ENCODE measurements around the gene NINL.
"Not testable (repeated sequence)": the region's sequence is repeated elsewhere in the genome, so short reads cannot be mapped to it uniquely, and the experiment has no call there.

NINL gene

GRCh38 chr20:25561771-25562170 is 23.6 kb downstream of the NINL start:
- in situ Hi-C loops (cut with MboI; ENCODE audit: low sequenced_read_pairs), result not testable (repeated sequence)

GRCh38 chr20:25553819-25554296 is 31.5 kb downstream of the NINL start:
- in situ Hi-C loops (cut with MboI; ENCODE audit: low sequenced_read_pairs), result no loop called here

GRCh38 chr20:25552977-25553376 is 32.4 kb downstream of the NINL start:
- in situ Hi-C loops (cut with MboI; ENCODE audit: low sequenced_read_pairs), result no loop called here

- in situ Hi-C loops (cut with MboI; ENCODE audit: low sequenced_read_pairs), result no loop called here
Measured at GRCh38 chr20:25551413-25552215, 33.7 kb downstream of the NINL start.

GRCh38 chr20:25550645-25551337 is 34.5 kb downstream of the NINL start:
- in situ Hi-C loops (cut with MboI; ENCODE audit: low sequenced_read_pairs), result not testable (repeated sequence)

DNA sequence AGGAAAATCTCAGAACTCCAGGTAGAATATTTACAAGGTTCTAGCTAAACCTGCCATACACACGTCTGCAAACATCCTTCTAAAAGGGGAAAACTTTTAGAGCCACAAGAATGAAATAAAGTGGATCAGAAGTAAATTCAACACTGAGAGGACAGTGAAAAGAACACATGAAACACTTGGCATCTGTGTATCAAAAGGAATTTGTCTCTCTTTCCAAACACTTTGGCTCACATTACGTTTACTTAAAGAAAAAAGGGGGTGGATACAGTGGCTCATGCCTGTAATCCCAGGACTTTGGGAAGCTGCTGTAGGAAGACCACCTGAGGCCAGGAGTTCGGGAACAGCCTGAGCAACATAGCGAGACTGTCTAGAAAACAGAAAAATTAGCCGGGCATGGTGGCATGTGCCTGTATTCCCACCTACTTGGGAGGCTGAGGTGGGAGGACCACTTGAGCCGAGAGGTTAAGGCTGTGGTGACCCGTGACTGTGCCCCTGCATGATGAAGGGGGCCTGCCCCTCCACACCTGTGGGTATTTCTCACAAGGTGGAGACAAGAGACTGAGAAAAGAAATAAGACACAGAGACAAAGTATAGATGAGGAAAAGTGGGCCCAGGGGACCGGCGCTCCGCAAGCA is 35.4 kb downstream of the NINL start:
- in situ Hi-C loops (cut with MboI; ENCODE audit: low sequenced_read_pairs), result no loop called here

GRCh38 chr20:25549172-25549773 is 36.1 kb downstream of the NINL start:
- in situ Hi-C loops (cut with MboI; ENCODE audit: low sequenced_read_pairs), result no loop called here

GRCh38 chr20:25548613-25549086 is 36.7 kb downstream of the NINL start:
- in situ Hi-C loops (cut with MboI; ENCODE audit: low sequenced_read_pairs), result no loop called here

DNA sequence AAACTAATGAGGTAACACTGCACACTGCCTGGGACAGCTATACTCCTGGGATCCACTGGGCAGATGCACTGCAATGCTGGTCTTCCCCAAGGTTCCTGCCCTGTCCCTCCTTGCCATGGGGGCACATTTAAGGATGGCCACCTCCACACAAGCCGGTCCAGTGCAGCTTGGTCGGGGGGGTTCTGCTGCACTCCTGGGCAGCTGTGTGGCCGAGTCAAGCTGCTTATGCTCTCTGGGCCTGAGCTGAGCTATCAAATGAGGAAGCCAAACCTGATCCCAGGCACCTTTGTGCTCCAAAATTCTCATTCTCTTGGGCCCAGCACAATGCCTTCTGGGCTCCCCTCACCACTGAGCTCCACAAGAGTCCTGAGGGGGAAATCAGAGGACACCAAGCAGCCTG is 37.3 kb downstream of the NINL start:
- in situ Hi-C loops (cut with MboI; ENCODE audit: low sequenced_read_pairs), result no loop called here

DNA sequence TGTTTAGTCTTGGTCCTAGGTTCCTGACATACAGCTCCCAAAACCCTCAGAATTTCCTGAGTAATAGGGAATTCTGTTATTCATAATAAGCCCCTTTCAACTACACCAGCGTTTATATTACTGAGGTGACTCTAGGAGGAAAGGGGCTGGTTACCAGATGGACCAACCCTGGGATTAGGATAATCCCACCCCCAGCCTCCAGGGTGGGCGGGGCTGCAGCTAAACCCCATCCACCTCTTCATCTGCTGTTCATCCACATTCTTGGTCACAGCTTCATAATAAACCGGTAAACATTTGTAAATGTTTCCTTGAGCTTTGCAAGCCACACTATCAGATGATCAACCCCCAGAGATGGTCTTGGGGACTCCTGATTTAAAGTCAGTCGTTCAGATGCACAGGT is 38.3 kb downstream of the NINL start:
- in situ Hi-C loops (cut with MboI; ENCODE audit: low sequenced_read_pairs), result no loop called here

- in situ Hi-C loops (cut with MboI; ENCODE audit: low sequenced_read_pairs), result no loop called here
Measured at GRCh38 chr20:25546048-25546447, 39.3 kb downstream of the NINL start.

- in situ Hi-C loops (cut with MboI; ENCODE audit: low sequenced_read_pairs), result no loop called here
Measured at GRCh38 chr20:25545171-25545570, 40.2 kb downstream of the NINL start.

DNA sequence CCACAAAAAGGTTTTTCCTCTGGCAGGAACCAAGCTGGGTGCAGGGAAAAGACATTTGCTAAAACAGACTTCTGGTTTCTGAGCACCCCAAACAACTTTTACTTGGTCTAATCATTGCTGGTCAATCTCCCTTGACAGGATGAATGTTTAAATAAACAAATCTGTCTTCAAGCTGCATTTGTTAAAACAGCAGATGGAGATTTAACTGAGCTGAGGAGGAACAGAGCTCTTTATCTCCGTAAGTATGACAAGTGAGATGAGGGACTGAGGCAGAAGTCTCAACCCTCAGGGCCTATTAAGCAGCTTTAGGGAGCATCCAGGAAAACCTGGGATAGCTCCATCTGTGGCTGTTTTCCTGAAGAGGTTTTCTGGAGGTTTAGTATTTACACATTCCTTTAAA is 40.6 kb downstream of the NINL start:
- in situ Hi-C loops (cut with MboI; ENCODE audit: low sequenced_read_pairs), result no loop called here

GRCh38 chr20:25544311-25544710 is 41.0 kb downstream of the NINL start:
- in situ Hi-C loops (cut with MboI; ENCODE audit: low sequenced_read_pairs), result no loop called here

DNA sequence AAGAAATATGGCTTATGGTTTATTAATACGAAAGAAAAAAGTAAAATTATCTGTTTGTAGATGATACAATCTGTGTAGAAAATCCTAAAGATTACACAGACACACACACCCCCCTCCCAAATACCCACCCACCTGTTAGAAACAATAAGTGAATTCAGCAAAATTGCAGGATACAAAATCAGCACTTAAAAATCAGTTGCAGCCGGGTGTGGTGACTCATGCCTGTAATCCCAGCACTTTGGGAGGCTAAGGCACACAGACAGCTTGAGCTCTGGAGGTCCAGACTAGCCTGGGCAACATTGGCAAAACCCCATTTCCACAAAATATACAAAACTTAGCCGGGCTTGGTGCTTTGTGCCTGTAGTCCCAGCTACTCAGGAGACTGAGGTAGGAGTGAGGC is 42.3 kb downstream of the NINL start:
- in situ Hi-C loops (cut with MboI; ENCODE audit: low sequenced_read_pairs), result no loop called here

GRCh38 chr20:25541676-25542075 is 43.7 kb downstream of the NINL start:
- in situ Hi-C loops (cut with MboI; ENCODE audit: low sequenced_read_pairs), result no loop called here

GRCh38 chr20:25539742-25540672 is 45.3 kb downstream of the NINL start:
- in situ Hi-C loops (cut with MboI; ENCODE audit: low sequenced_read_pairs), result no loop called here

DNA sequence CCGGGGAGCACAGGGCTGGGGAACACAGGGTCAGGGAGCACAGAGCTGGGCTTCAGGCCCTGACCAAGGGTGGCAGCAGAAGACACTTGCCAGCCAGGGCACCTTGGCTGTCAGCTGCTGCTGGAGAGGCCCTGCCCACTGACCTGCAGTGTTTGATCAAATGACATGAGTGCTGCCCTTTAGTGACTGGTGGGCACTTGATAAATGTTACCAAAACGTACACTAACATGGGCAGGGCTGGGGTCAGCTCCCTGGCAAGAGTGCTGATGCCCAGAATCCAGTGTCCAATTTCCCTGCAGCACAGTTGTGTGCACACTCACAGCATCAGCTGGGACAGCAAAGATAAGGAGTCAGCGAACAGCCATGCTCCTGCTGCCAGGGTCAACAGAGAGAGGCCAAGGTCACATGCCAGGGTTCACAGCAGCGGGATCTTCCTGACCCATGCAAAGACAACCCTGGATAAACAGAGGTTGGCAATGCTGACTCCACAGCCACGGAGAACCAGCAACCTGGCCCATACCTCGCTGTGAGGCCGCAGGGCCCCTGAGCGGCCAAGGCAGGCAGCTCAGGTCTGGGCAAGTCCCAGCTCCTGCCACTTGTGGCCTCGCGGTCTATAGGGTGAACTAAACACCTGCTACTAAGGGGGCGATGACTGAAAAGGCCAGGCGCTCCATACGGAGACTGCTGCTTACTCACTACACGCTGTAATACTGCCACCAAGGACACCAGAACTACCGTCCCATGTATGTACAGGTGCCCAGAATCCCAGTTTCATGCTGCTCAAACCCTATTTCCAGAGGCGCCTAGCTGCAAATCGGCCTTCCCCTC is 46.3 kb downstream of the NINL start:
- in situ Hi-C loops (cut with MboI; ENCODE audit: low sequenced_read_pairs), result no loop called here

DNA sequence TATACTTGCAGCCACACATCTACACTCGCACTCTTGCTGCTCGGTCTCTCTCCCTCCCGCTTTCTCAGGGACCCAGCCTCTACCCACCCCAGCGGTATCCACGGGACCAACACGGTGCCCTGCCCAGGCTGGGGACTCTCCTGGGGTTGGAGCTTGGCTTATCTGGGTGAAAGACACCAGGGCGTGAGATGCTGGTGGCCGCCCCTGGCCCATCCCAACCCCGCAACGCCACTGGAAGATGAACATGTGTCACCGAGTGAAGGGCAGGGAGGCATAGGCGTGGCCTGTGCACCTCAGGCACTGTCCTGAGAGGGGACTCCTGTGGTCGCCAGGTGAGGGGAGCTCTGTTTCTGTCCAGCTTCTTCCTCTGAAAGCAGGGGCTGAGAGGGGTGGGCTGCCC is 47.4 kb downstream of the NINL start:
- in situ Hi-C loops (cut with MboI; ENCODE audit: low sequenced_read_pairs), result no loop called here

Data from HL-60/S4 (cell line).